PC-3 (cell line): ENCODE measurements around the gene LAMA3. TPM values are rescaled to one million over a fixed set of nuclear protein-coding genes. Genes with fewer than 3 reads are reported as not detected.

Experiments used
- ATAC-seq: fragments of 200-7000 bp; cut with Tn5 transposase; 2 replicates; pipeline ENCODE4 v1.9.1; 2020; ENCODE audit warnings: mild to moderate bottlenecking, moderate library complexity
- BruUV-seq: library from RNA; stranded (reverse); fragments of 400-500 nt; replicated peaks from 2 replicates; lab custom pipeline; 2021; lab: Mats Ljungman, UMichigan
- CTCF ChIA-PET: fragments of 300-600 bp; sonication (Branson Sonifier 250); formaldehyde crosslinking; loops from one replicate; lab custom pipeline; 2022; ENCODE audit warnings: antibody characterized with exemption; lab: Charles Lee
- POLR2A ChIA-PET: fragments of 300-600 bp; sonication (Branson Sonifier 250); formaldehyde crosslinking; loops from one replicate; lab custom pipeline; 2022; ENCODE audit warnings: antibody characterized with exemption; ENCODE audit not compliant: unreplicated experiment; lab: Charles Lee
- DNase-seq: peaks from one replicate; pipeline ENCODE4 v3.0.0-alpha.2; 2015
- H2AFZ ChIP-seq: fragments of 300-600 bp; sonication (generic); 2 replicates; pipeline ENCODE4 v1.6.0; 2016; ENCODE audit warnings: antibody characterized with exemption, low read length
- H3F3A ChIP-seq: fragments of 300-600 bp; sonication (generic); one replicate; pipeline ENCODE4 v1.6.0; 2017; ENCODE audit warnings: antibody characterized with exemption, low read length, control low read depth, mild to moderate bottlenecking; ENCODE audit not compliant: unreplicated experiment
- H3K27ac ChIP-seq: fragments of 300-600 bp; sonication (generic); 2 replicates; pipeline ENCODE4 v1.5.1; 2016; ENCODE audit warnings: mild to moderate bottlenecking, low read length
- H3K27me3 ChIP-seq: fragments of 300-600 bp; sonication (generic); 2 replicates; pipeline ENCODE4 v1.6.1; 2016; ENCODE audit warnings: low read length, mixed read lengths
- H3K36me3 ChIP-seq: fragments of 300-600 bp; sonication (generic); 2 replicates; pipeline ENCODE4 v1.6.1; 2016; ENCODE audit warnings: low read depth, mixed run types, low read length, mixed read lengths
- H3K4me1 ChIP-seq: fragments of 300-600 bp; sonication (generic); 2 replicates; pipeline ENCODE4 v1.5.1; 2016; ENCODE audit warnings: low read length; ENCODE audit not compliant: insufficient read depth
- H3K4me2 ChIP-seq: fragments of 300-600 bp; sonication (generic); 2 replicates; pipeline ENCODE4 v1.6.0; 2016; ENCODE audit warnings: low read length
- H3K4me3 ChIP-seq: fragments of 300-600 bp; sonication (generic); 2 replicates; pipeline ENCODE4 v1.5.1; 2016; ENCODE audit warnings: mild to moderate bottlenecking, low read length, mixed read lengths
- H3K79me2 ChIP-seq: fragments of 300-600 bp; sonication (generic); 2 replicates; pipeline ENCODE4 v1.6.1; 2017; ENCODE audit warnings: low read length, mixed read lengths
- H3K9ac ChIP-seq: fragments of 300-600 bp; sonication (generic); 2 replicates; pipeline ENCODE4 v1.6.0; 2016; ENCODE audit warnings: mild to moderate bottlenecking, low read length
- H3K9me2 ChIP-seq: fragments of 300-600 bp; sonication (generic); replicated peaks from 2 replicates; pipeline ENCODE4 v1.6.1; 2016; ENCODE audit warnings: mixed run types, low read length, mixed read lengths
- H3K9me3 ChIP-seq: fragments of 300-600 bp; sonication (generic); 2 replicates; pipeline ENCODE4 v1.6.1; 2016; ENCODE audit warnings: low read length, mixed read lengths
- H4K20me1 ChIP-seq: fragments of 300-600 bp; sonication (generic); 2 replicates; pipeline ENCODE4 v1.6.1; 2016; ENCODE audit warnings: low read length, mixed read lengths
- CTCF ChIP-seq: fragments of 300-600 bp; sonication (generic); conservative IDR thresholded peaks from 2 replicates; pipeline ENCODE4 v1.5.1; 2017; ENCODE audit warnings: antibody characterized with exemption, low read depth, mild to moderate bottlenecking, low read length
- EZH2 ChIP-seq: fragments of 300-600 bp; sonication (generic); IDR thresholded peaks from one replicate; pipeline ENCODE4 v1.6.1; 2017; ENCODE audit warnings: antibody characterized with exemption, mild to moderate bottlenecking, low read length; ENCODE audit not compliant: unreplicated experiment
- EZH2phosphoT487 ChIP-seq: fragments of 300-600 bp; sonication (generic); IDR thresholded peaks from 2 replicates; pipeline ENCODE4 v1.6.1; 2018; ENCODE audit warnings: mild to moderate bottlenecking, antibody characterized with exemption, low read length, borderline replicate concordance
- intact Hi-C: fragments of 100-400 bp; cut with micrococcal nuclease; formaldehyde crosslinking; loops from 2 replicates; pipeline ENCODE4 v1.9.0; 2023
- total RNA-seq: library from RNA; depleted of rRNA; stranded (reverse); fragments of >200 nt; gene quantifications from 2 replicates; pipeline ENCODE4 v1.2.3, GENCODE V29; 2014

Gene LAMA3
- total RNA-seq, 1 experiment from 2014 or later: 224 TPM

- Histone ChIP-seq H3K79me2 (peaks cover 27% of the 10 kb centered on the region), H3K27ac (peak within 1 kb of the TSS; percentile 26; the same call in 1 of the 2 replicates)
Observed at GRCh38 chr18:23662309-23663263, 26.7 kb upstream of the LAMA3 start, which contains the start of gene ANKRD29. ANKRD29 (minus strand) TSS chr18:23662911; CDS start chr18:23662730, 181 bp downstream.

GRCh38 chr18:23664674-23665073 lies 24.6 kb upstream of the LAMA3 start:
- H3K4me2 ChIP-seq: no peak overlapping the region
- DNase-seq (no peak), ATAC-seq (no peak)
- POLR2A ChIA-PET: no interaction called here
- no peaks in the 10 kb centered on the region for H3K36me3 ChIP-seq
- intact Hi-C loops: no loop called here
- H3K4me1 ChIP-seq: peaks cover 21% of the 10 kb centered on the region
- no peak overlapping the region for H2AFZ ChIP-seq
- no TSS peak for BruUV-seq
- no peak overlapping the region for H3K4me3 ChIP-seq
- CTCF ChIA-PET: interaction anchor here (1.2 kb wide), 1 partner anchor 38 kb away, joined by 3 read pairs; no protein-coding TSS in a partner anchor
- H3K9me3 ChIP-seq: no peaks in the 10 kb centered on the region
- no peaks in the 10 kb centered on the region for H4K20me1 ChIP-seq
- TF ChIP-seq CTCF (no peak), EZH2phosphoT487 (no peak), EZH2 (no peak)
- H3F3A ChIP-seq: no peaks in the 10 kb centered on the region
- H3K27ac ChIP-seq: no peak overlapping the region
- H3K27me3 ChIP-seq: no peaks in the 10 kb centered on the region
- no peak overlapping the region for H3K9ac ChIP-seq
- H3K79me2 ChIP-seq: peaks cover 23% of the 10 kb centered on the region
- no peaks in the 10 kb centered on the region for H3K9me2 ChIP-seq

More at GRCh38 chr18:23662309-23663263, 26.7 kb upstream of the LAMA3 start, which contains the start of gene ANKRD29:
- TF ChIP-seq EZH2 (no peak), CTCF (no peak), EZH2phosphoT487 (no peak)
- DNase-seq (peak; percentile 65), ATAC-seq (peak; percentile 80)
- H3K9me3 ChIP-seq: no peaks in the 10 kb centered on the region
- CTCF ChIA-PET: interaction anchor here (1.0 kb wide), 1 partner anchor 34 kb away, joined by 6 read pairs; no protein-coding TSS in a partner anchor
- peaks cover 11% of the 10 kb centered on the region; the same call in 1 of the 2 replicates for H3K4me1 ChIP-seq
- no peaks in the 10 kb centered on the region for H3K27me3 ChIP-seq
- H3F3A ChIP-seq: no peaks in the 10 kb centered on the region
- peak within 1 kb of the TSS; percentile 97 for H3K4me3 ChIP-seq
- H3K9me2 ChIP-seq: no peaks in the 10 kb centered on the region
- peak within 1 kb of the TSS; percentile 75 for H3K9ac ChIP-seq
- H2AFZ ChIP-seq: peak within 1 kb of the TSS; percentile 94
- H3K4me2 ChIP-seq: peak within 1 kb of the TSS; percentile 97
- POLR2A ChIA-PET: interaction anchor here (0.6 kb wide), 1 partner anchor 22 kb away, joined by 12 read pairs; no protein-coding TSS in a partner anchor
- no peaks in the 10 kb centered on the region for H3K36me3 ChIP-seq
- BruUV-seq: no TSS peak
- H4K20me1 ChIP-seq: no peaks in the 10 kb centered on the region
- intact Hi-C loops: loop anchor here (1.0 kb wide), 1 partner anchor 36 kb away; no protein-coding TSS in a partner anchor
